DMS 273 (cell line): Measurements from ENCODE around the gene PRAMEF7.
A peak's percentile ranks its signal among the peaks of the same experiment; 100 is the strongest.
"Not testable (repeated sequence)": the region's sequence is repeated elsewhere in the genome, so short reads cannot be mapped to it uniquely, and the experiment has no call there.

ENCODE experiments used
- DNase-seq: peaks from one replicate; lab custom pipeline; 2025; ENCODE audit not compliant: unreplicated experiment; lab: John Stamatoyannopoulos, UW

Gene PRAMEF7

GRCh38 chr1:12916310-12916709, at the start of gene PRAMEF7:
PRAMEF7 (plus strand) TSS chr1:12916610; CDS start chr1:12917693, 1,083 bp downstream.
- DNase-seq: not testable (repeated sequence)

DNA sequence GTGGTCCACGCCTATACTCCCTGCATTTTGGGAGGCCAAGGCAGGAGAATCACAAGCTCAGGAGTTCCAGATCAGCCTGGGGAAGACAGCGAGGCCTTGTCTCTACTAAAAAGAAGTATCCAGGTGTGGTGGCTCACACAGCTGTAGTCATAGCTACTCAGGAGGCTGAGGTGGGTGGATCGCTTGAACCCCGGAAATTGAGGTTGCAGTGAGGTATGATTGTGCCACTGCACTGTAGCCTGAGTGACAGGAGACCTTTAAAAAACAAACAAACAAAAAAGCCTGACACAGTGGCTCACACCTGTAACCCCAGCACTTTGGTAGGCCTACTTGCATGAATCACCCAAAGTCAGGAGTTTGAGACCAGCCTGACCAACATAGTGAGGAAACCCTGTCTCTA, 38.0 kb upstream of the PRAMEF7 start:
- not testable (repeated sequence) for DNase-seq

DNA sequence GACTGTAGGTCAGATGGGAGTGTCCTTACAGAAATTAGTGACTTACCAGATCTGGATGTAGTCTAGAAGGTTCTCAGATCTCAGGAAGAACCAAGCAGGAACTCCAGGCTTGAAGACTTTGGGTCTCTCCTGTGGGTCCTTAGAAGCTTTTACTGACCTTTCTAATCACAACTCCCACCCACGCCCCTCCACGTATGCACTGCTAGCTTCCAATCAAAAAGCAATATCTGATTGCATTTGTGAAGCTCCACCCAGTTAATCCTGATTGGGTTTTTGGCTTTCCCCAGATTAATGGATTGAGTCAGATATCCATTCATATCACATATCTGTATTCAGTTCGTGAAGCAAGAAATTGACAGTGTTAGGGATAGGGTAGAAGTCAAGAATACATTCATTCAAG, 30.3 kb upstream of the PRAMEF7 start, which contains the start of gene PRAMEF4:
Gene PRAMEF4, minus strand, starts transcription at position 101 of the 400 bp plus-strand sequence. CDS start 2,807 bp downstream, outside the sequence.
- DNase-seq: not testable (repeated sequence)

GRCh38 chr1:12898170-12898569, 18.2 kb upstream of the PRAMEF7 start, which contains the start of gene PRAMEF10:
PRAMEF10 (minus strand) TSS chr1:12898270; CDS start chr1:12895847, 2,423 bp downstream.
- not testable (repeated sequence) for DNase-seq

GRCh38 chr1:12899186-12899585, 17.2 kb upstream of the PRAMEF7 start:
- not testable (repeated sequence) for DNase-seq

GRCh38 chr1:12903793-12904572, 12.4 kb upstream of the PRAMEF7 start:
- not testable (repeated sequence) for DNase-seq

DNA sequence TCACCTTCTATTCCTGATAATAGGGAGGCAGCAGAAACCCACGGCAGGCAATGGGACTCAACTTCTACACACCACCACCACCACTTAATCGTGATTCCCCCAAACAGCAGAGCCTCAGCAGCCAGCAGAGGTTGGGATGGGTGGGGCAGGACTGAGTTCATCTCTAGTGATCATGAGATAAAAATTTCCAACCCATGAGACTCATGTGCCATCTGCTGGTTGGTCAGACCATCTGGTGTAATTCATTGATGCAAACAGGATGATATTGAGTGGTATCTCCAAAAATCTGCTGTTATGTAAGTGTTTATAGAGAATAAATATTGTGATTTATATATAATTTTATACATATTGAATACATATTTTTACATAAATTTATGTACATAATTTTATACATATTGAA, 5.3 kb downstream of the PRAMEF7 start:
- peak; percentile 10 for DNase-seq

DNA sequence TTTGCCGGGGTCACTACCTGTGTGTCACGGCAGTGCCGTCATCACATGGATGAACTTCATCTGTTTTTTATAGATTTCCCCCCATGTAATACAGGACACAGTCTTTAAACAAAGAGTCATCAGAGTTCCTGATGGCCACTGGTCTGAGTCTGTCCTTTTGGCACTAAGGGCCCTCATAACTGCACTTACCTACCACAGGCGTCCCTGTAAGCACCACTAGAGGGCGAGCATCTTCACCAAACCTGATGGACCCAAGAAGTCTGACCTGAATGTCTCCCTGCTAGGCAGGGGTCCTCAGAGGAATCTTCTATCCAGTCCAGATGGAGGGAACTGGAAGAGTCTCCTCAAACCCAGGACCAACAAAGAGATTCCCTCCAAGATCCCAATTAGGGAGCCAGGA, 8.0 kb downstream of the PRAMEF7 start:
- not testable (repeated sequence) for DNase-seq

DNA sequence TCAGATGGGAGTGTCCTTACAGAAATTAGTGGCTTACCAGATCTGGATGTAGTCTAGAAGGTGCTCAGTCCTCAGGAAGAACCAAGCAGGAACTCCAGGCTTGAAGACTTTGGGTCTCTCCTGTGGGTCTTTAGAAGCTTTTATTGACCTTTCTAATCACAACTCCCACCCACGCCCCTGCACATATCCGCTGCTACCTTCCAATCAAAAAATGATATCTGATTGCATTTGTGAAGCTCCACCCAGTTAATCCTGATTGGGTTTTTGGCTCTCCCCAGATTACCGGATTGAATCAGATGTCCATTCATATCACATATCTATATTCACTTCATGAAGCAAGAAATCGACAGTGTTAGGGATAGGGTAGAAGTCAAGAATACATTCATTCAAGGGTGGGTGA, 31.1 kb downstream of the PRAMEF7 start, which contains the start of gene PRAMEF6:
Gene PRAMEF6, minus strand, starts transcription at position 101 of the 400 bp plus-strand sequence. CDS start 5,062 bp downstream, outside the sequence.
- DNase-seq: not testable (repeated sequence)
